HEK293 (cell line): ENCODE results near the gene TUT4.

Source experiments
- CTCF ChIA-PET: fragments of 350-600 bp; formaldehyde crosslinking; extraction: SDS; loops from one replicate; lab custom pipeline; 2021; ENCODE audit warnings: antibody characterized with exemption; lab: Yijun Ruan, JAX
- POLR2A ChIA-PET: fragments of 300-600 bp; formaldehyde crosslinking; extraction: SDS; loops from one replicate; lab custom pipeline; 2020; ENCODE audit warnings: antibody characterized with exemption, inconsistent platforms; lab: Yijun Ruan, JAX
- H3K27ac ChIP-seq: fragments of 200-500 bp; sonication (Bioruptor generic); 2 replicates; pipeline ENCODE4 v1.5.1; 2014; ENCODE audit warnings: low read depth, low read length, control low read depth, inconsistent platforms; ENCODE audit errors: extremely low read depth
- H3K36me3 ChIP-seq, 2 experiments: fragments of 200-500 bp in 1 of 2; sonication (Bioruptor generic) in 1 of 2; 1 replicate in 1 of 2; 2 replicates in 1 of 2; pipeline ENCODE4 v1.5.1; 2014 to 2017; ENCODE audit warnings: inconsistent platforms in 2 of 2, low read length in 2 of 2; ENCODE audit not compliant: control insufficient read depth in 2 of 2, insufficient read depth in 1 of 2
- H3K4me1 ChIP-seq: fragments of 200-500 bp; sonication (Bioruptor generic); 2 replicates; pipeline ENCODE4 v1.5.1; 2014; ENCODE audit warnings: mild to moderate bottlenecking, low read length, inconsistent platforms; ENCODE audit not compliant: control insufficient read depth, insufficient read depth
- H3K4me3 ChIP-seq: 2 replicates; pipeline ENCODE4 v1.5.1; 2011; ENCODE audit warnings: low read depth, mild to moderate bottlenecking, control low read depth, low read length, moderate library complexity
- H3K9me3 ChIP-seq: fragments of 200-500 bp; sonication (Bioruptor generic); 2 replicates; pipeline ENCODE4 v1.5.1; 2014; ENCODE audit warnings: low read depth, low read length, inconsistent platforms; ENCODE audit not compliant: control insufficient read depth, insufficient read depth
- KLF8 ChIP-seq: fragments of 450-650 bp; formaldehyde crosslinking; IDR thresholded peaks from 2 replicates; pipeline ENCODE4 v1.5.1; 2016; ENCODE audit warnings: missing biosample characterization, missing genetic modification characterization
- MZF1 ChIP-seq: fragments of 450-650 bp; formaldehyde crosslinking; IDR thresholded peaks from 2 replicates; pipeline ENCODE4 v1.5.1; 2017; ENCODE audit warnings: missing biosample characterization, missing genetic modification characterization, borderline replicate concordance
- PATZ1 ChIP-seq: fragments of 450-650 bp; formaldehyde crosslinking; IDR thresholded peaks from 2 replicates; pipeline ENCODE4 v1.5.1; 2016; ENCODE audit warnings: missing biosample characterization, missing genetic modification characterization
- SP7 ChIP-seq: fragments of 450-650 bp; formaldehyde crosslinking; IDR thresholded peaks from 2 replicates; pipeline ENCODE4 v1.5.1; 2016; ENCODE audit warnings: missing biosample characterization, missing genetic modification characterization
- WT1 ChIP-seq: fragments of 450-650 bp; formaldehyde crosslinking; IDR thresholded peaks from 2 replicates; pipeline ENCODE4 v1.5.1; 2016; ENCODE audit warnings: missing biosample characterization, missing genetic modification characterization
- YY1 ChIP-seq: fragments of 450-650 bp; formaldehyde crosslinking; IDR thresholded peaks from 2 replicates; pipeline ENCODE4 v1.5.1; 2018; ENCODE audit warnings: missing biosample characterization, missing genetic modification characterization
- ZBTB21 ChIP-seq: fragments of 450-650 bp; formaldehyde crosslinking; IDR thresholded peaks from 2 replicates; pipeline ENCODE4 v1.5.1; 2017; ENCODE audit warnings: missing biosample characterization, missing genetic modification characterization
- ZNF112 ChIP-seq: fragments of 450-650 bp; formaldehyde crosslinking; IDR thresholded peaks from 2 replicates; pipeline ENCODE4 v1.5.0; 2017; ENCODE audit warnings: missing biosample characterization, missing genetic modification characterization
- ZNF121 ChIP-seq: fragments of 450-650 bp; formaldehyde crosslinking; IDR thresholded peaks from 2 replicates; pipeline ENCODE4 v1.5.1; 2016; ENCODE audit warnings: missing biosample characterization, missing genetic modification characterization
- ZNF335 ChIP-seq: fragments of 450-650 bp; formaldehyde crosslinking; conservative IDR thresholded peaks from 2 replicates; pipeline ENCODE4 v1.5.1; 2016; ENCODE audit warnings: missing biosample characterization, missing genetic modification characterization
- ZNF366 ChIP-seq: fragments of 450-650 bp; formaldehyde crosslinking; conservative IDR thresholded peaks from 2 replicates; pipeline ENCODE4 v1.5.1; 2016; ENCODE audit warnings: missing biosample characterization, missing genetic modification characterization
- ZNF501 ChIP-seq: fragments of 450-650 bp; formaldehyde crosslinking; IDR thresholded peaks from 2 replicates; pipeline ENCODE4 v1.5.1; 2016; ENCODE audit warnings: missing biosample characterization, missing genetic modification characterization
- ZNF610 ChIP-seq: fragments of 450-650 bp; formaldehyde crosslinking; IDR thresholded peaks from 2 replicates; pipeline ENCODE4 v1.5.1; 2016; ENCODE audit warnings: missing biosample characterization, missing genetic modification characterization, borderline replicate concordance
- ZNF621 ChIP-seq: fragments of 450-650 bp; formaldehyde crosslinking; IDR thresholded peaks from 2 replicates; pipeline ENCODE4 v1.5.1; 2017; ENCODE audit warnings: missing biosample characterization, missing genetic modification characterization
- ZNF623 ChIP-seq: fragments of 450-650 bp; formaldehyde crosslinking; IDR thresholded peaks from 2 replicates; pipeline ENCODE4 v1.5.1; 2016; ENCODE audit warnings: missing biosample characterization, missing genetic modification characterization
- ZNF76 ChIP-seq: fragments of 450-650 bp; formaldehyde crosslinking; IDR thresholded peaks from 2 replicates; pipeline ENCODE4; 2016; ENCODE audit warnings: low read depth, missing biosample characterization, missing genetic modification characterization, borderline replicate concordance
- ZNF776 ChIP-seq: fragments of 450-650 bp; formaldehyde crosslinking; IDR thresholded peaks from 2 replicates; pipeline ENCODE4 v1.5.0; 2017; ENCODE audit warnings: missing biosample characterization, missing genetic modification characterization, borderline replicate concordance
- ZNF837 ChIP-seq: fragments of 450-650 bp; formaldehyde crosslinking; IDR thresholded peaks from 2 replicates; pipeline ENCODE4 v1.5.1; 2016; ENCODE audit warnings: missing biosample characterization, missing genetic modification characterization
- ZNF843 ChIP-seq: fragments of 450-650 bp; formaldehyde crosslinking; IDR thresholded peaks from 2 replicates; pipeline ENCODE4 v1.5.1; 2016; ENCODE audit warnings: missing biosample characterization, missing genetic modification characterization
- ZSCAN23 ChIP-seq: fragments of 450-650 bp; formaldehyde crosslinking; IDR thresholded peaks from 2 replicates; pipeline ENCODE4 v1.5.1; 2016; ENCODE audit warnings: missing biosample characterization, missing genetic modification characterization
- TF ChIP-seq, protein P1 (sequence below): fragments of 450-650 bp; formaldehyde crosslinking; IDR thresholded peaks from 2 replicates; pipeline ENCODE4 v1.5.1; 2016; ENCODE audit warnings: missing biosample characterization, missing genetic modification characterization
- TF ChIP-seq, protein P2 (sequence below): fragments of 450-650 bp; formaldehyde crosslinking; IDR thresholded peaks from 2 replicates; pipeline ENCODE4 v1.5.1; 2016; ENCODE audit warnings: missing biosample characterization, missing genetic modification characterization

The TUT4 gene

DNA sequence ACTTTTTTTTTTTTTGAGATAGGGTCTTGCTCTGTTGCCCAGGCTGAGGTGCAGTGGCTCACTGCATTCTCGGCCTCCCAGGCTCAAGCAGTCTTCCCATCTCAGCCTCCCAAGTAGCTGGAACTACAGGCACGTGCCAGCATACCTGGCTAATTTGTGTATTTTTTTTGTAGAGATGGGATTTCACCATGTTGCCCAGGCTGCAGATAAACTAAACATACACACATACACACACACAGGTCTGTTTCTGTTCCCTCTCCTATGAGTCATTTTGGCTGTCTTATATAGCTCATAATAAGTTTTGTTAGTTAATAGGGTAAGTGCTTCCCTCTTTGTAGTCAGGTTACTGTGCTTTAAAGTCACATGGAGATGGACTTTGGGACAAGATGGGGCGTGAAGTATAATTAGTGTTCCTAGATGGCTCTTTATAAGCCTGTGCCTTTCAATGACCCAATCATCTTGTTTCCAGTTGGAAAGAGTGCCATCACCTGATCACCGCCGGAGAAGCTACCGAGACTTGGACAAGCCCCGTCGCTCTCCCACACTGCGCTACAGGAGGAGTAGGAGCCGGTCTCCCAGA lies 139.4 kb downstream of the TUT4 start:
- TF ChIP-seq ZNF121 (tag by site-specific recombination) (peak; percentile 78), ZNF621 (tag by site-specific recombination) (no peak)
- ChIA-PET POLR2A (interaction anchor here (1.0 kb wide), 1 partner anchor 13 kb away, joined by 3 read pairs; no protein-coding TSS in a partner anchor), CTCF (interaction anchor here (0.6 kb wide), 1 partner anchor 36 kb away, joined by 6 read pairs; no protein-coding TSS in a partner anchor)
- H3K36me3 ChIP-seq, result peaks cover 60 to 95% of the 10 kb centered on the region in 2 experiments
- no peak overlapping the region for H3K4me3 ChIP-seq
- no peaks in the 10 kb centered on the region for H3K4me1 ChIP-seq
- H3K27ac ChIP-seq, result no peak overlapping the region
- no peaks in the 10 kb centered on the region for H3K9me3 ChIP-seq

GRCh38 chr1:52404975-52405338 lies 147.9 kb downstream of the TUT4 start:
- ChIA-PET CTCF (interaction anchor here (0.7 to 0.9 kb wide), 2 partner anchors 265 to 294 kb away, joined by 3 read pairs; no protein-coding TSS in a partner anchor), POLR2A (interaction anchor here (0.6 to 2.2 kb wide), 13 partner anchors 9 to 350 kb away, joined by 3 to 22 read pairs (median 4); partner anchors contain the start of genes BTF3L4, TUT4 and TXNDC12)
- H3K4me3 ChIP-seq, result peak overlapping the region; percentile 83
- H3K9me3 ChIP-seq, result no peaks in the 10 kb centered on the region
- H3K27ac ChIP-seq, result peak overlapping the region; percentile 68
- peaks cover 21 to 63% of the 10 kb centered on the region in 2 experiments; a peak in 2 of 3 replicates for H3K36me3 ChIP-seq
- H3K4me1 ChIP-seq, result no peaks in the 10 kb centered on the region
- no peak for TF ChIP-seq ZNF837 (tag by site-specific recombination)
- TF ChIP-seq ZNF335 (tag by site-specific recombination), result peak; percentile 27; the same call in 1 of the 2 replicates

GRCh38 chr1:52404116-52404974 lies 148.5 kb downstream of the TUT4 start, which contains the start of the genes ORC1 and PRPF38A:
ORC1 (minus strand) TSS chr1:52404423; CDS start chr1:52402223, 2,200 bp downstream.
PRPF38A (plus strand) TSS chr1:52404602; CDS start chr1:52404750, 148 bp downstream.
- H3K4me3 ChIP-seq, result peak within 1 kb of the TSS; percentile 83
- CTCF ChIA-PET, result interaction anchor here (0.5 to 1.2 kb wide), 7 partner anchors 149 to 1148 kb away, joined by 3 to 5 read pairs (median 3); partner anchors contain the start of gene TUT4
- peaks cover 17 to 63% of the 10 kb centered on the region in 2 experiments; a peak in 2 of 3 replicates for H3K36me3 ChIP-seq
- POLR2A ChIA-PET, result interaction anchor here (0.6 to 2.2 kb wide), 18 partner anchors 9 to 349 kb away, joined by 3 to 22 read pairs (median 4); partner anchors contain the start of genes BTF3L4, TUT4 and TXNDC12
- H3K27ac ChIP-seq, result peak within 1 kb of the TSS; percentile 68
- no peaks in the 10 kb centered on the region for H3K4me1 ChIP-seq
- H3K9me3 ChIP-seq, result no peaks in the 10 kb centered on the region
- no peak for TF ChIP-seq MZF1
- 0 out of 2 replicates have a peak, but pooled peaks have one; percentile 32 for TF ChIP-seq WT1
- peak; percentile 75 for TF ChIP-seq KLF8 (tag by site-specific recombination)
- TF ChIP-seq ZNF501 (tag by site-specific recombination), result peak; percentile 76; the same call in 1 of the 2 replicates
- TF ChIP-seq, protein P1, sequence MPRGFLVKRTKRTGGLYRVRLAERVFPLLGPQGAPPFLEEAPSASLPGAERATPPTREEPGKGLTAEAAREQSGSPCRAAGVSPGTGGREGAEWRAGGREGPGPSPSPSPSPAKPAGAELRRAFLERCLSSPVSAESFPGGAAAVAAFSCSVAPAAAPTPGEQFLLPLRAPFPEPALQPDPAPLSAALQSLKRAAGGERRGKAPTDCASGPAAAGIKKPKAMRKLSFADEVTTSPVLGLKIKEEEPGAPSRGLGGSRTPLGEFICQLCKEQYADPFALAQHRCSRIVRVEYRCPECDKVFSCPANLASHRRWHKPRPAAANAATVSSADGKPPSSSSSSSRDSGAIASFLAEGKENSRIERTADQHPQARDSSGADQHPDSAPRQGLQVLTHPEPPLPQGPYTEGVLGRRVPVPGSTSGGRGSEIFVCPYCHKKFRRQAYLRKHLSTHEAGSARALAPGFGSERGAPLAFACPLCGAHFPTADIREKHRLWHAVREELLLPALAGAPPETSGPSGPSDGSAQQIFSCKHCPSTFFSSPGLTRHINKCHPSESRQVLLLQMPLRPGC (tag by site-specific recombination), result peak; percentile 44; the same call in 1 of the 2 replicates
- peak; percentile 15 for TF ChIP-seq SP7 (tag by site-specific recombination)
- TF ChIP-seq ZNF843 (tag by site-specific recombination), result 0 out of 2 replicates have a peak, but pooled peaks have one; percentile 8
- TF ChIP-seq ZNF776 (tag by site-specific recombination), result no peak
- peak; percentile 100 for TF ChIP-seq ZNF366
- peak; percentile 99 for TF ChIP-seq ZBTB21
- TF ChIP-seq YY1 (tag by site-specific recombination), result peak; percentile 88
- 0 out of 2 replicates have a peak, but pooled peaks have one; percentile 21 for TF ChIP-seq PATZ1 (tag by site-specific recombination)
- peak; percentile 63; the same call in 1 of the 2 replicates for TF ChIP-seq ZSCAN23
- no peak for TF ChIP-seq ZNF610 (tag by site-specific recombination)
- TF ChIP-seq ZNF623 (tag by site-specific recombination), result no peak
- TF ChIP-seq, protein P2, sequence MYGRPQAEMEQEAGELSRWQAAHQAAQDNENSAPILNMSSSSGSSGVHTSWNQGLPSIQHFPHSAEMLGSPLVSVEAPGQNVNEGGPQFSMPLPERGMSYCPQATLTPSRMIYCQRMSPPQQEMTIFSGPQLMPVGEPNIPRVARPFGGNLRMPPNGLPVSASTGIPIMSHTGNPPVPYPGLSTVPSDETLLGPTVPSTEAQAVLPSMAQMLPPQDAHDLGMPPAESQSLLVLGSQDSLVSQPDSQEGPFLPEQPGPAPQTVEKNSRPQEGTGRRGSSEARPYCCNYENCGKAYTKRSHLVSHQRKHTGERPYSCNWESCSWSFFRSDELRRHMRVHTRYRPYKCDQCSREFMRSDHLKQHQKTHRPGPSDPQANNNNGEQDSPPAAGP, result 0 out of 2 replicates have a peak, but pooled peaks have one; percentile 16
- TF ChIP-seq ZNF76 (tag by site-specific recombination), result 0 out of 2 replicates have a peak, but pooled peaks have one; percentile 15
- TF ChIP-seq ZNF112 (tag by site-specific recombination), result no peak
